Osteocyte (in vitro differentiated cells): Measurements from ENCODE around the gene APBA2. TPM values are rescaled to one million over a fixed set of nuclear protein-coding genes. Genes with fewer than 3 reads are reported as not detected.

ENCODE experiments used
- DNase-seq: peaks from one replicate; pipeline ENCODE4 v3.0.0; 2021; ENCODE audit warnings: mixed read lengths; ENCODE audit not compliant: unreplicated experiment; ENCODE audit errors: extremely low spot score
- H3K27ac Mint-ChIP-seq: one replicate; pipeline ENCODE4 v1.8.0; 2021; ENCODE audit warnings: mild to moderate bottlenecking, mixed read lengths; ENCODE audit not compliant: unreplicated experiment
- H3K27me3 Mint-ChIP-seq: one replicate; pipeline ENCODE4 v1.8.0; 2021; ENCODE audit warnings: mixed read lengths; ENCODE audit not compliant: unreplicated experiment
- H3K36me3 Mint-ChIP-seq: one replicate; pipeline ENCODE4 v1.8.0; 2021; ENCODE audit warnings: mixed read lengths; ENCODE audit not compliant: unreplicated experiment
- H3K4me1 Mint-ChIP-seq: one replicate; pipeline ENCODE4 v1.8.0; 2021; ENCODE audit warnings: mixed read lengths; ENCODE audit not compliant: unreplicated experiment
- H3K4me3 Mint-ChIP-seq: one replicate; pipeline ENCODE4 v1.8.0; 2021; ENCODE audit warnings: mild to moderate bottlenecking, moderate library complexity, mixed read lengths; ENCODE audit not compliant: unreplicated experiment
- H3K9me3 Mint-ChIP-seq: one replicate; pipeline ENCODE4 v1.8.0; 2021; ENCODE audit warnings: mixed read lengths; ENCODE audit not compliant: unreplicated experiment
- total RNA-seq: library from RNA; stranded (reverse); gene quantifications from 2 replicates; pipeline ENCODE4 v1.2.1, GENCODE V29; 2021
- TF ChIP-seq, protein P1 (sequence below): fragments of 200-600 bp; sonication (generic); IDR thresholded peaks from 2 replicates; pipeline ENCODE4 v1.5.0; 2021; ENCODE audit warnings: antibody characterized with exemption, mild to moderate bottlenecking, moderate library complexity

APBA2 gene
- total RNA-seq, 1 donor from 2014 or later = 23.5 TPM

GRCh38 chr15:28904541-28905315, 19.0 kb downstream of the APBA2 start:
- Mint-ChIP-seq H3K36me3 (no peaks in the 10 kb centered on the region), H3K27me3 (no peaks in the 10 kb centered on the region), H3K9me3 (no peaks in the 10 kb centered on the region), H3K27ac (no peak overlapping the region), H3K4me1 (peaks cover 5% of the 10 kb centered on the region), H3K4me3 (no peak overlapping the region)
- TF ChIP-seq, protein P1, sequence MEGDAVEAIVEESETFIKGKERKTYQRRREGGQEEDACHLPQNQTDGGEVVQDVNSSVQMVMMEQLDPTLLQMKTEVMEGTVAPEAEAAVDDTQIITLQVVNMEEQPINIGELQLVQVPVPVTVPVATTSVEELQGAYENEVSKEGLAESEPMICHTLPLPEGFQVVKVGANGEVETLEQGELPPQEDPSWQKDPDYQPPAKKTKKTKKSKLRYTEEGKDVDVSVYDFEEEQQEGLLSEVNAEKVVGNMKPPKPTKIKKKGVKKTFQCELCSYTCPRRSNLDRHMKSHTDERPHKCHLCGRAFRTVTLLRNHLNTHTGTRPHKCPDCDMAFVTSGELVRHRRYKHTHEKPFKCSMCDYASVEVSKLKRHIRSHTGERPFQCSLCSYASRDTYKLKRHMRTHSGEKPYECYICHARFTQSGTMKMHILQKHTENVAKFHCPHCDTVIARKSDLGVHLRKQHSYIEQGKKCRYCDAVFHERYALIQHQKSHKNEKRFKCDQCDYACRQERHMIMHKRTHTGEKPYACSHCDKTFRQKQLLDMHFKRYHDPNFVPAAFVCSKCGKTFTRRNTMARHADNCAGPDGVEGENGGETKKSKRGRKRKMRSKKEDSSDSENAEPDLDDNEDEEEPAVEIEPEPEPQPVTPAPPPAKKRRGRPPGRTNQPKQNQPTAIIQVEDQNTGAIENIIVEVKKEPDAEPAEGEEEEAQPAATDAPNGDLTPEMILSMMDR = no peak
- no peak for DNase-seq

GRCh38 chr15:28907338-28907960, 21.7 kb downstream of the APBA2 start:
- H3K27ac Mint-ChIP-seq = no peak overlapping the region
- H3K36me3 Mint-ChIP-seq = no peaks in the 10 kb centered on the region
- no peaks in the 10 kb centered on the region for H3K27me3 Mint-ChIP-seq
- H3K9me3 Mint-ChIP-seq = no peaks in the 10 kb centered on the region
- TF ChIP-seq, protein P1 = no peak
- H3K4me3 Mint-ChIP-seq = no peak overlapping the region
- no peaks in the 10 kb centered on the region for H3K4me1 Mint-ChIP-seq
- DNase-seq = no peak

GRCh38 chr15:28909958-28910500, 24.3 kb downstream of the APBA2 start:
- Mint-ChIP-seq H3K27me3 (no peaks in the 10 kb centered on the region), H3K4me1 (peaks cover 2% of the 10 kb centered on the region), H3K9me3 (no peaks in the 10 kb centered on the region), H3K27ac (no peak overlapping the region), H3K36me3 (no peaks in the 10 kb centered on the region), H3K4me3 (no peak overlapping the region)
- TF ChIP-seq, protein P1 = no peak
- no peak for DNase-seq

- no peaks in the 10 kb centered on the region for H3K9me3 Mint-ChIP-seq
Observed at GRCh38 chr15:28911310-28911931, 25.6 kb downstream of the APBA2 start.

More at GRCh38 chr15:28911310-28911931, 25.6 kb downstream of the APBA2 start:
- Mint-ChIP-seq H3K27me3 (no peaks in the 10 kb centered on the region), H3K4me3 (no peak overlapping the region), H3K36me3 (no peaks in the 10 kb centered on the region), H3K27ac (no peak overlapping the region), H3K4me1 (peaks cover 2% of the 10 kb centered on the region)
- TF ChIP-seq, protein P1 = no peak
- no peak for DNase-seq
